HG03442 (cell line): Measurements from ENCODE around the gene ACBD6.

Source experiments
- ATAC-seq: cut with Tn5 transposase; IDR thresholded peaks from one replicate; pipeline ENCODE4 v1.9.1; 2021; ENCODE audit warnings: mild to moderate bottlenecking, moderate library complexity; ENCODE audit not compliant: unreplicated experiment

Gene ACBD6

GRCh38 chr1:180525715-180526039 is 23.3 kb upstream of the ACBD6 start:
- ATAC-seq = no peak

DNA sequence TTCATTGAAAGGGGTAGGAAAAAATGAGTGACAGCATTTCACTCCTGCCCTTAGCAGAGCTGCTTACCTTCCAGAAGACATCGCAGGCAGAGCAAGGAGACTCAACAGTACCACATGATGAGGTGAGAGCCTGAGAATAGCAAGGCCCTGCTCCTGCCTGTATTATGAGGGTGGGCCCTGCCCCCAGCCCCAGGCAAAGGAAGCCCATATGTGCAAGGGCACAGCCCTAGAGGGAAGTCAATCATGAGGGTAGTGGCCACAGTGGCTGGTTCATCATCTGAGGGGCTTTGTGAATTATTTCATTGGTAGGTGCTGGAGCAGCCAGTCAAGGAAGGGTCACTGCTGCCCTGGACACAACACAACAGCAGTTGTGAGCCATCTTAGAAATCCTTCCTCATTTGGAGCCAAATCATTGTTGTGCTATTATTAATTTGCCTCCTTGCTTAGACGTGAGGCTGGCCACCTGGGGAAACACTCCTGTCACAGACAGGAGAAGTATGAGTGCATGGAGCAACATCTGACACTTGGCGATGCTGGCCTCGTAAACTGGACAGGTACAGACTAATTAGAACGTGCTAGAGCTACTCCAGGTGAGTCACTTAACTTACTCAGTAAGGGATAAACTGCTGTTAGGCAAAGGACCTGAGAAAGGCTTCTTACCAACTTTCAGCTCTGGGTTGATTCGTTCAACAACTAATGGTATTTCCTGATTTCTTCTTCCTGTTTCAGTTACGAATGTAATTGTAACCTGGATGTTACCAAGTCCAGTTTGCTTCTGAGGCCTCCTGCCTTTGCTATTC is 22.7 kb upstream of the ACBD6 start:
- ATAC-seq = no peak

- ATAC-seq = no peak
These were observed 22.0 kb upstream of the ACBD6 start for GRCh38 chr1:180524160-180524914.

DNA sequence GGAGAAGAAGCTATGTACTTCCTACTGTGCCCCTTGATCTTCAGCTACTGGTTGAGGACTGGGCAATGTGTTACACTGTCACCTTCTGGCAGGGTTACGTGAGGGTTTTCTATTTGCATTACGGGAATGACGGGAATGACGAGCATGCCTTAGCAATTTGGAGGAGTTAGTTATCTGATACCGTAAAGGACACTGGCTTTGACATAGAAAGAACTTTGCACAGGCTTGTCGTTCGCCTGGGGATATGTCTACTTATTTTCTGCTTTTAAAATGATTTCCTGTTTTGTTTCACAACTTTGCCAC is 19.8 kb upstream of the ACBD6 start:
- no peak for ATAC-seq

- ATAC-seq = no peak
These were observed 19.3 kb upstream of the ACBD6 start for GRCh38 chr1:180521474-180522212.

GRCh38 chr1:180519846-180520245 is 17.5 kb upstream of the ACBD6 start:
- no peak for ATAC-seq

DNA sequence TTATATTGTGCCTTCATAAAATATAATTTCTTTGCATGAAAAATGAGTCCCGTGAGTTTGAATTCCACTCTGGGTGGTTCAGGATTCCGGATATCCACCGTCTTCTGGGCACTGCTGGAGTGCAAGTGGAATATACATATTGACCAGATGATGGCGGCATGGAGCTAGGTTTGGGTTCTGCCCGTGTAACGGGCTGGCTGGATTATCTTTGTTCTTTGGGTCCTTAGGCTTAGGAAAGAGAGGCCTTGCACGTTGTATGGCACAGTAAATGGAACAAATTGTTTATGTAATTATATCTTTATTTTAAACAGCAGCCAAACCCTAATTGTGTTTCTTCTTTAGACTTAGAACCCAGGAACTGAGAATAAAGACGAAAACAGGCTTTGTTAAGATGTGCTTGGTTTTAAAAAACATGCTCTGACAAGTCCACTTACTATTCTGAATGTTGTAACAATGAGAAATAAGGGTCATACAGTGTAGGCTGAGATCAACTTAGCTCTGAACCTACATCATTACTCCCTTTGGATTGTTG is 13.5 kb upstream of the ACBD6 start:
- peak; percentile 96 for ATAC-seq

DNA sequence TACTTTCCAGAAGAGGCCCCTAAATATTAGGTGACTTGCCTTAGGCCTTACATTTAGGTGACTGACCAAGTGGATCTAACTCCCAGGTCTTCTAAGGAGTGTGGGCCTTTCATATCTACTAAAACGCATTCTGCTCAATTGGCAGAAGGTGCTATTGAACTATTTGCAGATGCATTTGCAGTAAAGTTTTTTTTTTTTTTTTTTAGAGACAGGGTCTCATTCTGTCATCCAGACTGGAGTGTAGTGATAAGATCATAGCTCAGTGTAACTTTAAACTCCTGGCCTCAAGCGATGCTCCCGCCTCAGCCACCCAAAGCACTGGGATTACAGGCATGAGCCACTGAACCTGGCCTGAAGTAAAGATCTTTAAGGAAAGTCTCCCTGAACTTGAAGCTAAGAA is 13.0 kb upstream of the ACBD6 start:
- no peak for ATAC-seq

- no peak for ATAC-seq
These were observed 11.2 kb upstream of the ACBD6 start for GRCh38 chr1:180513531-180513930.

DNA sequence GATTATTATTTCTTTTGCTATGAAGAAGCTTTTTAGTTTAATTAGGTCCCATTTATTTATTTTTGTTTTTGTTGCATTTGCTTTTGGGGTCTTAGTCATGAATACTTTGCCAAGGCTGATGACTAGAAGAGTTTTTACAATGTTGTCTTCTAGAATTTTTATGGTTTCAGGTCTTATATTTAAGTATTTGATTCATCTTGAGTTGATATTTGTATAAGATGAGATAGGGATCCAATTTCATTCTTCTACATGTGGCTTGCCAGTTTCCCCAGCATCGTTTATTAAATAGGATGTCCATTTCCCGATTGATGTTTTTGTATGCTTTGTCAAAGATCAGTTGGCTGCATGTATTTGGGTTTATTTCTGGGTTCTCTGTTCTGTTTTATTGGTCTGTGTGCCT is 8.5 kb upstream of the ACBD6 start:
- ATAC-seq = no peak

DNA sequence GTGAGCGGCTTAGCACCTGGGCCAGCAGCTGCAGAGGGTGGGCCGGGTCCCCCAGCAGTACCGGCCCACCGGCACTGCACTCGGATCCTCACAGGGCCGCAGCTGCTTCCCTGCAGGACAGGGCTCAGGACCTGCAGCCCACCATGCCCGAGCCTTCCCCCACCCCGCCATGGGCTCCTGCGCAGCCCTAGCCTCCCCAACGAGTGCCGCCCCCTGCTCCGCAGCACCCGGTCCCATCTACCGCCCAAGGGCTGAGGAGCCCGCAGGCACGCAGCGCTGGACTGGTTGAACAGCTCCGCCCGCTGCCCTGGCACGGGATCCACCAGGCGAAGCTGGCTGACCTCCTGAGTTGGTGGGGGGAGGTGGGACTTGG is 6.3 kb upstream of the ACBD6 start:
- no peak for ATAC-seq

DNA sequence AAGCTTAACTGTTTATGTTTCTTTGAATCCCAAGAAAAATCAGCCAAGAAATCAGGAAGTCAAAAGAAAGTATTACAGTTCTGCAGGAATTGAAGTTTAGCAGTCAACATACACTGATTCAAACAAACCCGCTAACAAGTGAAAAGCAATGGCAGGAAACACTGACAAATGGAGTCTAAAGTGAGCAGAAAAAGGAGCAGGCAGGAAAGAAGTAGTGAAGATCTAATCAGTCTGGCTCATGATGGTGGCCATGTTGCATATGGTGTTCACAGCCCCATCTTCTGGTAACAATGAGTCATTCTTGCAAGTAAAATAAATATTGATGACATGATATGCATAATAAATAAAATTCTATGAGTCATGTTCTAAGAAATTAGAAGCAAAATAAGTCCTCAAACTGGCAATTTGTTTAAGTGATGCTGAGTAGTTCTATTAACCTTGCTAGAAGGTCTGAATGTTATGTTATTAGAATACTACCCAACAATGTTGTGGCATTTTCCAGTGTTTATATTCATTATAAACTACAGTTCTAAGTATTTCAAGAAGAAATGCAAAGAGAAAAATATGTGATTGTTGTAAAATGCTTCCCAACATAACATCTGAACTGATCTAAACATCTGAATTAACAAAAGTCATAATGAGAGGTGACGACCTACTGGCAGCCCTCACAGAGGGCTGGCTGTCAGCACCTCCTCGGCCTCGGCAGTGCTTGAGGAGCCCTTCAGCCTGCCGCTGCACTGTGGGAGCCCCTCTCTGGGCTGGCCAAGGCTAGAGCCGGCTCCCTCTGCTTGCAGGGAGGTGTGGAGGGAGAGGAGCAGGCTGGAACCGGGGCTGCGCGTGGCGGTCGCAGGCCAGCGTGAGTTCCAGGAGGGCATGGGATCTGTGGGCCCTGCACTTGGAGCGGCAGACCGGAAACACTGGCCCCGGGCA is 5.7 kb upstream of the ACBD6 start:
- ATAC-seq = no peak

DNA sequence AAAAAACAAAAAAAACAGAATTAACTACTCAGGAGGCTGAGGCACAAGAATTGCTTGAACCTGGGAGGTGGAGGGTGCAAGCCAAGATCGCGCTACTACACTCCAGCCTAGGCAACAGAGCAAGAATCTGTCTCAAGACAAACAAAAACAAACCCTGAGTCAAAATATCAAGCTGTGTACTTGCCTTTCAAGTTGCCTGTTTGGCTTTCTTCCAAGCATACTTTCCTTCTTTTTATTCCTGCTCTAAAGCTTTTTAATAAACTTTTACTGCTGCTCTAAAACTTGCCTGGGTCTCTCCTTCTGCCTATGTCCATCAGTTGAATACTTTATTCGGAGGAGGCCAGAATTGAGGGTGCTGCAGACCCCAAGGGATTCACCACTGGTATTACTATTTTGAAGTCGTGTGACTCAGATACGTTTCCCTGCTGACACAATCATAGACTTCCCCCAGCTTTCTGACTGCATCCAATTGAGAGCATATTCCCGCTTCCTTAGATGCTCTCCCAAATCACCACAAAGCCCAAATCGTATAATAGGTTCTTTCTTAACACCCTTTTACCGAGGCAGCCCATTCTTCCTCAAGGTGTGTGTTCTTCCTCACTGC is 3.5 kb upstream of the ACBD6 start:
- no peak for ATAC-seq

GRCh38 chr1:180504186-180504585 is 1.8 kb upstream of the ACBD6 start:
- no peak for ATAC-seq

DNA sequence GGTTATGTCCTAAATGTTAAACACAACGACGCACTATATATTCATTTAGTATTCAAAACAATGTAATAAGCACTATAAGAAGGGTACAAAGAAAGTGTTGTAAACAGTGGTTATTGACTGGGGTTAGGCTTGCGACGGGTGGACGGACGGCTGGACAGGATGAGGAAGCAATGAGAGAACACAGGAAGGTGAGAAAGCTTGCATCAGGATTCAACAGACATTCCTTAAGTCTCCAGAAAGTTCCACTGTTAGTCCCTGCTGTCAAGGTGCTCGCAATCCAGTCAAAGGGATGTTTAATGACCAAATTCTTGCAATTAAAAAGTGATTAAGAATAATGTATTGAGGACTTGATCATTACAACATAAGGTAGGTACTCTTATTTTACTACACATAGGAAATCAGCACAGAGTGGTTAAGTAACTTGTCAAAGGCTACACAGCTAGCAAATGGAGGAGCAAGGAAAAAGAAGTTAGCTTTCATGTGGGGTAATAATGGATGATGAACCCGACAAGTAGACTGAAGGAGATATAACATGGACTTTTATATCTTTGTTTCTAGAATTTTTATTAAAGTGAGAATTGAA is 994 bp upstream of the ACBD6 start:
- no peak for ATAC-seq

DNA sequence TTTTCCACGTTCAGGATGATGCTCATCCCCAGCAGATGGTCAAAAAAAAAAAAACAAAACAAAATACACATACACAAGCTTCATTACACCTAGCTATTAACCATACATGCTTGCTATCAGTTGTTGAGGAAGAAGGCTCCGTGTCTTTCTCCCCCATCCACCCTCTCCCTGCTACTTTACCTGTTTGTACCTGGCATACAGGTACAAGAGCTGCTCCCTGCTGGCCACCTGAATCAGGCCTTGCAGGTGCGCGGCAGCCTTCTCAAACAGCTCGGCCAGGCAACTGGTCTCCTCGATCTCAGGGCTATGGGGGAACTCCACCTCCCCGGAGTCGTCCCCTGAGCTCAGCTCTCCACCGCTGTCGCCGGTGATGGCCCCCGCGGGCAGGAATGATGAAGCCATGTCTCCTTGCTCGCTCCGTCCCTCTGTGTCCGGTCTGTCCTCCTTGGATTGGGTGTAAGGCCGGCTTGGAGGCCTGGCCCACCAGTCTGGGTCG is 464 bp downstream of the ACBD6 start:
- ATAC-seq = peak; percentile 24

DNA sequence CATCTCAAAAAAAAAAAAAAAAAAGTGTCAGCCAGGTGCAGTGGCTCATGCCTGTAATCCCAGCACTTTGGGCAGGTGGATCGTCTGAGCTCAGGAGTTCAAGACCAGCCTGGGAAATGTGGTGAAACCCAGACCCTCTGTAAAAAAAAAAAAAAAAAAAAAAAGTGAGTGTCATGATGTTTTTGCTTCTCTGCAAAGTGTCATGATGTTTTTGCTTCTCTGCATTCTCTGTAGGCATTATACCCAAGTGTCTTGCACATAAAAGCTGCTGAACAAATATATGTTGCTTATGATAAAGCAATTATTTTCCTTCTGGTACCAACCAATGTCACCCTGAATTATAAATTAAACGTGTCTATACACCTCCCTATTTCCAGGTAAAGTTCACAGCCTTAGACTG is 1.7 kb downstream of the ACBD6 start:
- ATAC-seq = no peak

GRCh38 chr1:180498594-180498993 is 3.8 kb downstream of the ACBD6 start:
- ATAC-seq = no peak

GRCh38 chr1:180497826-180498225 is 4.6 kb downstream of the ACBD6 start:
- ATAC-seq = no peak

- no peak for ATAC-seq
These were observed 8.0 kb downstream of the ACBD6 start for GRCh38 chr1:180494370-180494769.
